GM06990 (cell line): Measurements from ENCODE around the gene TUBAL3.
A peak's percentile ranks its signal among the peaks of the same experiment; 100 is the strongest.

Experiments
- DNase-seq: peaks from one replicate; pipeline ENCODE4 v3.0.0-alpha.2; 2011; ENCODE audit not compliant: insufficient read length; ENCODE audit errors: extremely low read depth
- H3K27me3 ChIP-seq: replicated peaks from 2 replicates; pipeline ENCODE4 v1.6.0; 2011; ENCODE audit warnings: low read length; ENCODE audit not compliant: control insufficient read depth, insufficient read depth
- H3K36me3 ChIP-seq: 2 replicates; pipeline ENCODE4 v1.5.1; 2011; ENCODE audit warnings: low read length; ENCODE audit not compliant: control insufficient read depth, insufficient read depth
- H3K4me3 ChIP-seq: replicated peaks from 2 replicates; pipeline ENCODE4 v1.5.1; 2011; ENCODE audit warnings: low read depth, mild to moderate bottlenecking, control low read depth, low read length
- TF ChIP-seq, protein P1 (sequence below): IDR thresholded peaks from 2 replicates; pipeline ENCODE4 v1.5.1; 2011; ENCODE audit warnings: low read length, control low read depth, mild to moderate bottlenecking, inconsistent platforms; ENCODE audit not compliant: insufficient read depth, poor library complexity, severe bottlenecking

Gene TUBAL3

DNA sequence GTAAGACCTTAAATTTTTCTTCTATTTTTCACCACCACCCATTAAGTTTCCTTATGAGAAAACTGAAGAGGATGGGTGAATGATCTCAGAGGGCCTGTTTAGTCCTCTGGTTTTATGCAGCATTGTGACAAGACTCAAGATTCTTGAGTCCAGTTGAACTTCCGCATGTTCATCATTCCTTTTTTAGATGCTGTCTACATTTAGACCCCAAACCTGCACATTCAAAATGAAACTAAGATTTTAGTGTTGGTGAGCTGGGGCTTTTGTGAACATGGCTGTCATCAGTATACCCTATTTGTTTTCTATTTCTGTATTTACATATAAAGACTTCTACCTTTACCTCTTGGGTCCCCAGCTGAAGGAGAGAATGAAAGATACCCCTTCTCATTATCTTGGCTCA is 38.8 kb upstream of the TUBAL3 start:
- TF ChIP-seq, protein P1, sequence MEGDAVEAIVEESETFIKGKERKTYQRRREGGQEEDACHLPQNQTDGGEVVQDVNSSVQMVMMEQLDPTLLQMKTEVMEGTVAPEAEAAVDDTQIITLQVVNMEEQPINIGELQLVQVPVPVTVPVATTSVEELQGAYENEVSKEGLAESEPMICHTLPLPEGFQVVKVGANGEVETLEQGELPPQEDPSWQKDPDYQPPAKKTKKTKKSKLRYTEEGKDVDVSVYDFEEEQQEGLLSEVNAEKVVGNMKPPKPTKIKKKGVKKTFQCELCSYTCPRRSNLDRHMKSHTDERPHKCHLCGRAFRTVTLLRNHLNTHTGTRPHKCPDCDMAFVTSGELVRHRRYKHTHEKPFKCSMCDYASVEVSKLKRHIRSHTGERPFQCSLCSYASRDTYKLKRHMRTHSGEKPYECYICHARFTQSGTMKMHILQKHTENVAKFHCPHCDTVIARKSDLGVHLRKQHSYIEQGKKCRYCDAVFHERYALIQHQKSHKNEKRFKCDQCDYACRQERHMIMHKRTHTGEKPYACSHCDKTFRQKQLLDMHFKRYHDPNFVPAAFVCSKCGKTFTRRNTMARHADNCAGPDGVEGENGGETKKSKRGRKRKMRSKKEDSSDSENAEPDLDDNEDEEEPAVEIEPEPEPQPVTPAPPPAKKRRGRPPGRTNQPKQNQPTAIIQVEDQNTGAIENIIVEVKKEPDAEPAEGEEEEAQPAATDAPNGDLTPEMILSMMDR, result no peak
- Histone ChIP-seq H3K27me3 (no peaks in the 10 kb centered on the region), H3K4me3 (peak overlapping the region; percentile 22), H3K36me3 (no peaks in the 10 kb centered on the region)
- DNase-seq, result peak; percentile 75

DNA sequence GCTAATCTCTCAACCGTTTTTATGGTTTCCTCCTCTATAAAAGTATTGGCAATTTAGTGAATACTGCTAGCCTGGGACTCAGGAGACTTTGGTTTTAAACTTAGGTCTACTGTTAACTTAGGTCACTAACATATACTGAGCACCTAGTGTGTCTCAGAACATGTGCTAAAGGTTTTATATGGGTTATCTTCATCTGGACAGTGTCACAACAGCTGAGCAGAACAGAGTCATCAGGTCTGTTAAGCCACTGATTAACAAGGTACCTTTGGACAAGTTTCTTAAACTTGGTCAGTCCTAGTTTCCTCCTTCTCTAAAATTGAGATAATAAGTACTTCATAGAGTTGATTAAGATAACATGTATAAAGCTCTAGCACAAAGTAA is 38.4 kb upstream of the TUBAL3 start:
- H3K4me3 ChIP-seq, result no peak overlapping the region
- no peak for DNase-seq
- H3K36me3 ChIP-seq, result no peaks in the 10 kb centered on the region
- TF ChIP-seq, protein P1, result no peak
- H3K27me3 ChIP-seq, result no peaks in the 10 kb centered on the region

DNA sequence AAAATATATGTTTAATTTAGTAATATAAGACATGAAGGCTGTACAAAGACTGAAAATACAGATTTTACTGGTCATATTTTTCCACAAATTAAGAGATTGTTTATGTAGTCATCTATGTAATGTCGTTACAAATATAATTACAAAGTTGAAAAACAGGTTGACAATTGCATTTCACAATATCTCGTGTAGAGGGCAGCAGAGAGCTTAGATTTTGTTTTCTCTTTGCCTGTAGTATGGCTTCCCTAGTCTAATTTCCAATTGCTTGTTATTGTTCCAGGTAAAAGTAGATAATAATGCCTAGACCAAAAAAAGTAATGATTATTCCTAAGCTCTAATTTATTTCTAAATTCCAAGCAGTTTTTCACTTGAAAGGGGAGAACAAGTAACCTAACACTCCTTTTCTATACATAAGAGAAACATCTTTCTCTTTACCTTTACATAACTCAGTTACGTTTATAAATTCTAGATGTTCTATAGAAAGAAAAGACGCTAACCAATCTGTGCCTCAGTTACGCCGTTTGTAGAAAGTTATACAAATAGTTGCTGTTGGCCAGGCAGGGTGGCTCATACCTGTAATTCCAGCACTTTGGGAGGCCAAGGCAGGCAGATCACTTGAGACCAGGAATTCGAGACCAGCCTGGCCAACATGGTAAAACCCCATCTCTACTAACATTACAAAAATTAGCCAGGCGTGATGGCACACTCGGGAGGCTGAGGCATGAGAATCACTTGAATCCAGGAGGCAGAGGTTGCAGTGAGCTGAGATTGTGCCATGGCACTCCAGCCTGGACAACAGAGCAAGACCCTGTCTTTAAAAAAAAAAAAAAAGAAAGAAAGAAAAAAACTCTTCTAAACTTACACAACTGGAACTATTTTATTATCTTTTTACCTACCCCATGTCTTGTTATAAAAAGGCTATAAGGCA is 37.7 kb upstream of the TUBAL3 start:
- peak; percentile 24 for DNase-seq
- Histone ChIP-seq H3K4me3 (no peak overlapping the region), H3K27me3 (no peaks in the 10 kb centered on the region), H3K36me3 (no peaks in the 10 kb centered on the region)
- TF ChIP-seq, protein P1, result peak; percentile 57

DNA sequence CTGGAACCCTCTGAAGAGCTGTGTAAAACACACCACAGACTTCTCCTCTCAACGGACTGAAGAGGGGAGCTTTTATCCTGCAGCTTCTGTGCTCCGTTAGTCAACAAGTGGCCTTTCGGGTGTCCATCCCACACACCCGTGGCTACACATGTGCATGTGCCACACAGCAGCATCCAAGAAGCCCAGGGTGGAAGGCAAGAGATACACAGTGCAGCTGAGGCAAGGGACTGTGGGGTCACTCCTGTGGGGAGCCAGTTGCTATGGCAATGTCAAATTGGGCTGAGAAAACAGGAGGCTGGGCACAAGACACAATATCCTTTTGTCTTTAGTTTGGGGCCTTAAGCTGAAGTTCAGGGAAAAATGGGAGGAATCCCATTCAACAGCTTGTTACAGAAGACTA is 36.5 kb upstream of the TUBAL3 start:
- DNase-seq, result no peak
- Histone ChIP-seq H3K27me3 (no peaks in the 10 kb centered on the region), H3K36me3 (no peaks in the 10 kb centered on the region), H3K4me3 (no peak overlapping the region)
- TF ChIP-seq, protein P1, result no peak

DNA sequence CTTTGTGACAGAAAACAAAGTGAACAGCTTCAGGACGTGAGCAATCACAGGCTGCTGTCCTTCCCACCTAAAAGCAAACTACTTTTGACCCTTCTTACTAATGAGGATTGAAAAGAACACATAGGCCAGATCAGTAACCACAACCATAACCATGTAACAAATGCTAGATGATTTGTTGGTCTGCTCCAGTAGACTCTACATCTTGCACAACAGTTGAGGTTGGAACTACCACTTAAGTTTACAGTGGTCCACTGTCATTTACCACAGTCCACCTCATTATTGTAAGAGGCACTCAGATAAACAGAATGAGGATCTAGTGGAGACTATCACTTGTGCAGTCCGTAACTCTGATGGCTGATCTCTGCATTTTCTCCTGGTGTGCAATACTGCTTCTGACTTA is 35.6 kb upstream of the TUBAL3 start:
- no peaks in the 10 kb centered on the region for H3K36me3 ChIP-seq
- no peak overlapping the region for H3K4me3 ChIP-seq
- DNase-seq, result no peak
- no peaks in the 10 kb centered on the region for H3K27me3 ChIP-seq
- TF ChIP-seq, protein P1, result no peak

DNA sequence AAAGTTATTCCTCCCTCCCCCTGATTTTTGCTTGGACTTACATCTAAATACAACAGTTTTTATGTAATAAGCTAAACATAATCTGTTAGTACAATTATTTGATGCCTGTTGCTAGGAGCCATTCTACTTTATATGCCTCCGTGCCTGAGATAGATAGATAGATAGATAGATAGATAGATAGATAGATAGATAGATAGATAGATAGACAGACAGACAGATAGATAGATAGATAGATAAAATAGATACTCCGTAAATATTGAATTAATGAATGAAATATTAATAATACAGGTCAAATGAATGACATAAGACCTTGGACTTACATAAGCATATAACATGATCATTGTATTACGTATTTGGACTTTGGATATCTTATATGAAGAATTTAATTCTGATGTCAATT is 30.7 kb upstream of the TUBAL3 start:
- no peak for DNase-seq
- H3K36me3 ChIP-seq, result no peaks in the 10 kb centered on the region
- no peak overlapping the region for H3K4me3 ChIP-seq
- H3K27me3 ChIP-seq, result no peaks in the 10 kb centered on the region
- TF ChIP-seq, protein P1, result no peak
